OCI-LY7 (cell line): ENCODE measurements around the gene EPS8L3. TPM values are rescaled to one million over a fixed set of nuclear protein-coding genes. Genes with fewer than 3 reads are reported as not detected.

Source experiments
- BruUV-seq: library from RNA; stranded (reverse); fragments of 400-500 nt; replicated peaks from 2 replicates; lab custom pipeline; 2021; lab: Mats Ljungman, UMichigan
- CTCF ChIA-PET: fragments of 300-600 bp; sonication (Branson Sonifier 250); formaldehyde crosslinking; loops from one replicate; lab custom pipeline; 2022; ENCODE audit warnings: antibody characterized with exemption; ENCODE audit not compliant: unreplicated experiment; lab: Charles Lee
- POLR2A ChIA-PET: fragments of 300-600 bp; sonication (Branson Sonifier 250); formaldehyde crosslinking; loops from one replicate; lab custom pipeline; 2022; ENCODE audit warnings: antibody characterized with exemption; lab: Charles Lee
- DNase-seq: peaks from one replicate; pipeline ENCODE4 v3.0.0-alpha.2; 2015; ENCODE audit warnings: low spot score
- H2AFZ ChIP-seq: fragments of 200-600 bp; sonication (generic), shearing (Covaris generic); 2 replicates; pipeline ENCODE4 v1.6.1; 2014; ENCODE audit warnings: mild to moderate bottlenecking, antibody characterized with exemption, low read length, moderate library complexity
- H3K27ac ChIP-seq: fragments of 200-600 bp; sonication (generic); 2 replicates; pipeline ENCODE4 v1.5.1; 2014; ENCODE audit warnings: mixed run types, low read depth, mild to moderate bottlenecking, moderate library complexity, low read length, inconsistent platforms; ENCODE audit not compliant: poor library complexity, severe bottlenecking
- H3K36me3 ChIP-seq: fragments of 200-600 bp; sonication (generic); 2 replicates; pipeline ENCODE4 v1.6.1; 2014; ENCODE audit warnings: mild to moderate bottlenecking, antibody characterized with exemption, low read length, moderate library complexity, mixed read lengths; ENCODE audit not compliant: insufficient read depth
- H3K4me1 ChIP-seq: fragments of 200-600 bp; sonication (generic); 2 replicates; pipeline ENCODE4 v1.5.1; 2014; ENCODE audit warnings: mild to moderate bottlenecking, low read length; ENCODE audit not compliant: insufficient read depth, poor library complexity, severe bottlenecking
- H3K4me2 ChIP-seq: fragments of 200-600 bp; sonication (generic); 2 replicates; pipeline ENCODE4 v1.6.1; 2014; ENCODE audit warnings: mild to moderate bottlenecking, low read length
- H3K4me3 ChIP-seq: fragments of 200-600 bp; sonication (generic); 2 replicates; pipeline ENCODE4 v1.5.1; 2014; ENCODE audit warnings: mild to moderate bottlenecking, low read depth, low read length; ENCODE audit not compliant: poor library complexity, severe bottlenecking
- H3K79me2 ChIP-seq: fragments of 200-600 bp; sonication (generic); 2 replicates; pipeline ENCODE4 v1.6.1; 2016; ENCODE audit warnings: low read depth, mild to moderate bottlenecking, low read length, moderate library complexity, mixed read lengths; ENCODE audit not compliant: insufficient read depth
- H3K9me2 ChIP-seq: fragments of 200-600 bp; sonication (generic); 2 replicates; pipeline ENCODE4 v1.6.1; 2016; ENCODE audit warnings: mild to moderate bottlenecking, low read length, mixed read lengths; ENCODE audit not compliant: insufficient read depth
- H3K9me3 ChIP-seq: fragments of 200-600 bp; sonication (generic); 2 replicates; pipeline ENCODE4 v1.6.1; 2014; ENCODE audit warnings: mild to moderate bottlenecking, mixed run types, low read length, mixed read lengths
- H4K20me1 ChIP-seq: fragments of 200-600 bp; sonication (generic); 2 replicates; pipeline ENCODE4 v1.6.1; 2014; ENCODE audit warnings: mild to moderate bottlenecking, antibody characterized with exemption, low read length, moderate library complexity, mixed read lengths; ENCODE audit not compliant: insufficient read depth
- CTCF ChIP-seq: fragments of 200-600 bp; sonication (generic); conservative IDR thresholded peaks from 2 replicates; pipeline ENCODE4 v1.5.1; 2014; ENCODE audit warnings: mild to moderate bottlenecking, antibody characterized with exemption, low read length, moderate library complexity, mixed read lengths
- EZH2phosphoT487 ChIP-seq: fragments of 200-600 bp; sonication (generic); IDR thresholded peaks from 2 replicates; pipeline ENCODE4 v1.6.1; 2018; ENCODE audit warnings: low read depth, borderline replicate concordance, mild to moderate bottlenecking, mixed run types, antibody characterized with exemption, low read length, moderate library complexity, mixed read lengths
- intact Hi-C: fragments of 100-400 bp; cut with micrococcal nuclease; formaldehyde crosslinking; loops from one replicate; pipeline ENCODE4 v1.10.0; 2022; ENCODE audit not compliant: unreplicated experiment
- total RNA-seq, 2 experiments: library from RNA; depleted of rRNA in 1 of 2; stranded (reverse); fragments of >200 nt in 1 of 2; shearing (Covaris generic) in 1 of 2; gene quantifications; 2 replicates each; pipeline ENCODE4 v1.2.3, GENCODE V29; 2014 to 2022

EPS8L3 gene
- total RNA-seq, 2 experiments from 2014 or later = not detected

GRCh38 chr1:109718495-109718894 is 45.2 kb downstream of the EPS8L3 start:
- no peak for DNase-seq
- peak; percentile 21; the same call in 1 of the 2 replicates for TF ChIP-seq CTCF
- TF ChIP-seq EZH2phosphoT487 = no peak
- H2AFZ ChIP-seq = no peak overlapping the region
- H3K4me3 ChIP-seq = no peak overlapping the region
- no peak overlapping the region for H3K4me2 ChIP-seq
- H4K20me1 ChIP-seq = no peaks in the 10 kb centered on the region
- POLR2A ChIA-PET = interaction anchor here (0.6 kb wide), 1 partner anchor 653 kb away, joined by 5 read pairs; no protein-coding TSS in a partner anchor
- no peaks in the 10 kb centered on the region for H3K36me3 ChIP-seq
- no peaks in the 10 kb centered on the region for H3K4me1 ChIP-seq
- no peaks in the 10 kb centered on the region for H3K9me3 ChIP-seq
- CTCF ChIA-PET = no interaction called here
- no TSS peak for BruUV-seq
- H3K9me2 ChIP-seq = no peaks in the 10 kb centered on the region
- no peak overlapping the region for H3K27ac ChIP-seq
- intact Hi-C loops = no loop called here
- H3K79me2 ChIP-seq = no peaks in the 10 kb centered on the region

GRCh38 chr1:109717729-109718128 is 46.0 kb downstream of the EPS8L3 start:
- CTCF ChIA-PET = no interaction called here
- Histone ChIP-seq H3K4me3 (no peak overlapping the region), H3K9me2 (no peaks in the 10 kb centered on the region), H3K79me2 (no peaks in the 10 kb centered on the region), H3K27ac (no peak overlapping the region), H3K4me2 (no peak overlapping the region), H3K9me3 (no peaks in the 10 kb centered on the region), H4K20me1 (no peaks in the 10 kb centered on the region), H3K36me3 (no peaks in the 10 kb centered on the region), H3K4me1 (no peaks in the 10 kb centered on the region), H2AFZ (no peak overlapping the region)
- no peak for DNase-seq
- POLR2A ChIA-PET = interaction anchor here (0.6 kb wide), 1 partner anchor 652 kb away, joined by 5 read pairs; no protein-coding TSS in a partner anchor
- no TSS peak for BruUV-seq
- TF ChIP-seq CTCF = no peak
- intact Hi-C loops = no loop called here

- Histone ChIP-seq H3K9me2 (no peaks in the 10 kb centered on the region), H3K4me2 (no peak overlapping the region), H3K79me2 (no peaks in the 10 kb centered on the region), H4K20me1 (no peaks in the 10 kb centered on the region), H2AFZ (no peak overlapping the region), H3K4me3 (no peak overlapping the region), H3K36me3 (no peaks in the 10 kb centered on the region), H3K4me1 (no peaks in the 10 kb centered on the region), H3K27ac (no peak overlapping the region), H3K9me3 (no peaks in the 10 kb centered on the region)
- no peak for DNase-seq
- ChIA-PET CTCF (no interaction called here), POLR2A (no interaction called here)
- no peak for TF ChIP-seq CTCF
- TF ChIP-seq EZH2phosphoT487 = no peak
- no TSS peak for BruUV-seq
- intact Hi-C loops = no loop called here
These were observed 47.1 kb downstream of the EPS8L3 start for GRCh38 chr1:109716570-109717090.
